ENCODE data around the gene RANBP1.

GRCh38 chr22:20114506-20115475 is 1.1 kb upstream of the RANBP1 start:
- TF ChIP-seq CTCF (IDR thresholded peaks at IDR 0.05), result no peak
- no peak for TF ChIP-seq POLR2A (IDR thresholded peaks at IDR 0.05)
